ENCODE data around the gene GPX5.

- TF ChIP-seq REST (IDR thresholded peaks at IDR 0.05; ENCODE audit: insufficient read depth in 1 of 2, low read depth in 2 of 2, low read length in 2 of 2), result no peak
- no peak for TF ChIP-seq SIN3A (IDR thresholded peaks at IDR 0.05; ENCODE audit: borderline replicate concordance, insufficient read depth, low read length)
- TF ChIP-seq TAF1 (IDR thresholded peaks at IDR 0.05; ENCODE audit: borderline replicate concordance, insufficient read depth, low read length), result no peak
- TF ChIP-seq POLR2AphosphoS5 (IDR thresholded peaks at IDR 0.05; ENCODE audit: low read depth, low read length), result no peak
- TF ChIP-seq FOXP2 (optimal IDR thresholded peaks at IDR 0.05; ENCODE audit: borderline replicate concordance, extremely low read depth, extremely low read length, insufficient read depth), result no peak
Measured at GRCh38 chr6:28563430-28564095, 37.9 kb downstream of the GPX5 start.

Data from PFSK-1 (cell line).